Parathyroid adenoma (tissue), 2 donors: Measurements from ENCODE around the gene LY6G6C.
A peak's percentile ranks its signal among the peaks of the same experiment; 100 is the strongest.

Experiments
- H2AFZ ChIP-seq: fragments of 300-600 bp; sonication (generic); one replicate; pipeline ENCODE4 v1.7.0; 2017; ENCODE audit warnings: antibody characterized with exemption, mild to moderate bottlenecking
- H3K27ac ChIP-seq: fragments of 300-600 bp; sonication (generic); one replicate; pipeline ENCODE4 v1.7.0; 2017
- H3K27me3 ChIP-seq: fragments of 300-600 bp; sonication (generic); one replicate; pipeline ENCODE4 v1.7.0; 2017; ENCODE audit warnings: low read length; ENCODE audit not compliant: control insufficient read depth, insufficient read depth
- H3K36me3 ChIP-seq: fragments of 300-600 bp; sonication (generic); one replicate; pipeline ENCODE4 v1.7.0; 2017; ENCODE audit warnings: low read length; ENCODE audit not compliant: control insufficient read depth, insufficient read depth
- H3K4me1 ChIP-seq: fragments of 300-600 bp; sonication (generic); one replicate; pipeline ENCODE4 v1.7.0; 2017; ENCODE audit warnings: control low read depth
- H3K4me2 ChIP-seq: fragments of 300-600 bp; sonication (generic); one replicate; pipeline ENCODE4 v1.7.0; 2017; ENCODE audit warnings: low read length
- H3K4me3 ChIP-seq: fragments of 300-600 bp; sonication (generic); one replicate; pipeline ENCODE4 v1.7.0; 2017; ENCODE audit warnings: low read depth, low read length
- H3K79me2 ChIP-seq: fragments of 300-600 bp; sonication (generic); one replicate; pipeline ENCODE4 v1.7.0; 2017; ENCODE audit warnings: control low read depth
- H3K9ac ChIP-seq: fragments of 300-600 bp; sonication (generic); one replicate; pipeline ENCODE4 v1.7.0; 2017; ENCODE audit warnings: mild to moderate bottlenecking
- H3K9me3 ChIP-seq: fragments of 300-600 bp; sonication (generic); one replicate; pipeline ENCODE4 v1.7.0; 2017; ENCODE audit warnings: low read length; ENCODE audit not compliant: control insufficient read depth
- CTCF ChIP-seq: fragments of 300-600 bp; sonication (generic); IDR thresholded peaks from one replicate; pipeline ENCODE4 v1.7.0; 2017; ENCODE audit warnings: antibody characterized with exemption, mild to moderate bottlenecking
- donor health status: primary hyperparathyroidism.

The LY6G6C gene

GRCh38 chr6:31705931-31706330 lies 15.6 kb downstream of the LY6G6C start:
- H3K27me3 ChIP-seq: no peaks in the 10 kb centered on the region
- H3K4me2 ChIP-seq: no peak overlapping the region
- H3K79me2 ChIP-seq: peaks cover 9% of the 10 kb centered on the region
- no peak overlapping the region for H3K27ac ChIP-seq
- H2AFZ ChIP-seq: no peak overlapping the region
- H3K9ac ChIP-seq: no peak overlapping the region
- no peaks in the 10 kb centered on the region for H3K9me3 ChIP-seq
- H3K4me3 ChIP-seq: no peak overlapping the region
- H3K4me1 ChIP-seq: peaks cover 12% of the 10 kb centered on the region
- no peaks in the 10 kb centered on the region for H3K36me3 ChIP-seq
- TF ChIP-seq CTCF: no peak

- Histone ChIP-seq H3K4me1 (peaks cover 12% of the 10 kb centered on the region), H3K4me3 (peak within 1 kb of the TSS; percentile 88), H2AFZ (peak within 1 kb of the TSS; percentile 96), H3K9me3 (no peaks in the 10 kb centered on the region), H3K36me3 (no peaks in the 10 kb centered on the region), H3K27me3 (no peaks in the 10 kb centered on the region), H3K9ac (peak within 1 kb of the TSS; percentile 94), H3K4me2 (peak within 1 kb of the TSS; percentile 82), H3K79me2 (peaks cover 11% of the 10 kb centered on the region), H3K27ac (peak within 1 kb of the TSS; percentile 96)
- peak; percentile 27 for TF ChIP-seq CTCF
Measured at GRCh38 chr6:31702819-31703716, 18.5 kb downstream of the LY6G6C start, which contains the start of gene ABHD16A. Gene ABHD16A, minus strand, starts transcription at chr6:31703324. Its CDS starts 43 bp downstream, at chr6:31703281.

- Histone ChIP-seq H3K9ac (peak overlapping the region; percentile 94), H2AFZ (peak overlapping the region; percentile 96), H3K79me2 (peaks cover 11% of the 10 kb centered on the region), H3K36me3 (no peaks in the 10 kb centered on the region), H3K27me3 (no peaks in the 10 kb centered on the region), H3K27ac (peak overlapping the region; percentile 96), H3K4me3 (peak overlapping the region; percentile 88), H3K4me2 (peak overlapping the region; percentile 82), H3K4me1 (peaks cover 12% of the 10 kb centered on the region), H3K9me3 (no peaks in the 10 kb centered on the region)
- TF ChIP-seq CTCF: no peak
Measured at GRCh38 chr6:31702405-31702818, 19.1 kb downstream of the LY6G6C start.

GRCh38 chr6:31701666-31702404 lies 19.7 kb downstream of the LY6G6C start:
- H3K9ac ChIP-seq: no peak overlapping the region
- H3K27me3 ChIP-seq: no peaks in the 10 kb centered on the region
- TF ChIP-seq CTCF: no peak

More at GRCh38 chr6:31701666-31702404, 19.7 kb downstream of the LY6G6C start:
- no peaks in the 10 kb centered on the region for H3K36me3 ChIP-seq
- H3K79me2 ChIP-seq: peaks cover 11% of the 10 kb centered on the region
- peak overlapping the region; percentile 96 for H2AFZ ChIP-seq
- peaks cover 12% of the 10 kb centered on the region for H3K4me1 ChIP-seq
- peak overlapping the region; percentile 88 for H3K4me3 ChIP-seq
- peak overlapping the region; percentile 82 for H3K4me2 ChIP-seq
- H3K9me3 ChIP-seq: no peaks in the 10 kb centered on the region
- peak overlapping the region; percentile 96 for H3K27ac ChIP-seq
